A549 (cell line): ENCODE measurements around the gene LBP. TPM values are rescaled to one million over a fixed set of nuclear protein-coding genes. Genes with fewer than 3 reads are reported as not detected.

Source experiments
- ATAC-seq, 2 experiments: fragments of 200-7000 bp in 1 of 2; fragments of >200 bp in 1 of 2; cut with Nextera tagmentation in 1 of 2; cut with Tn5 transposase in 1 of 2; 3 replicates each; pipeline versions ENCODE4 v1.8.0 to v1.9.1; 2018 to 2020; ENCODE audit warnings: mild to moderate bottlenecking in 1 of 2, moderate library complexity in 1 of 2
- CTCF ChIA-PET: fragments of 300-600 bp; sonication (Branson Sonifier 250); formaldehyde crosslinking; extraction: SDS; loops from one replicate; lab custom pipeline; 2021; ENCODE audit warnings: antibody characterized with exemption, inconsistent platforms; lab: Yijun Ruan, JAX
- POLR2A ChIA-PET: fragments of 350-600 bp; formaldehyde crosslinking; extraction: SDS; loops from one replicate; lab custom pipeline; 2021; ENCODE audit warnings: antibody characterized with exemption, inconsistent platforms; lab: Yijun Ruan, JAX
- DNase-seq, 2 experiments: peaks; one replicate each; pipeline versions ENCODE4 v3.0.0 to v3.0.0-alpha.2; 2011 to 2016; ENCODE audit warnings: low read depth in 1 of 2, low spot score in 1 of 2
- FAIRE-seq: peaks from 2 replicates; lab custom pipeline; 2011; peaks lifted over from hg19 to GRCh38; lab: Jason Lieb, UNC
- H3K27ac ChIP-seq, 2 experiments: fragments of >200 bp; sonication (Bioruptor Twin); formaldehyde crosslinking; 3 replicates each; pipeline ENCODE4 v1.5.1; 2016 to 2017
- H3K4me1 ChIP-seq: fragments of >200 bp; sonication (Bioruptor Twin); formaldehyde crosslinking; 3 replicates; pipeline ENCODE4 v1.6.1; 2016
- H3K4me2 ChIP-seq: fragments of >200 bp; sonication (Bioruptor Twin); formaldehyde crosslinking; 3 replicates; pipeline ENCODE4 v1.6.1; 2016
- H3K4me3 ChIP-seq: fragments of >200 bp; sonication (Bioruptor Twin); formaldehyde crosslinking; 3 replicates; pipeline ENCODE4 v1.5.1; 2016
- H3K9me3 ChIP-seq: fragments of >200 bp; sonication (Bioruptor Twin); formaldehyde crosslinking; 3 replicates; pipeline ENCODE4 v1.6.1; 2016
- BHLHE40 ChIP-seq: IDR thresholded peaks from 2 replicates; pipeline ENCODE4 v1.6.1; 2012; ENCODE audit warnings: low read depth, low read length, inconsistent platforms
- CBX8 ChIP-seq: fragments of 200-600 bp; sonication (generic); IDR thresholded peaks from 2 replicates; pipeline ENCODE4 v1.6.1; 2016
- CEBPB ChIP-seq, 2 experiments: fragments of >200 bp in 1 of 2; sonication (Bioruptor Twin) in 1 of 2; formaldehyde crosslinking in 1 of 2; IDR thresholded peaks; 2 replicates each; pipeline ENCODE4 v1.6.1; 2012 to 2016
- EHF ChIP-seq: fragments of 250-450 bp; sonication (Bioruptor Pico); IDR thresholded peaks from 2 replicates; pipeline ENCODE4 v1.5.0; 2020; ENCODE audit warnings: mild to moderate bottlenecking
- EHMT2 ChIP-seq: fragments of 200-600 bp; sonication (generic); IDR thresholded peaks from 2 replicates; pipeline ENCODE4 v1.6.1; 2016; ENCODE audit warnings: antibody characterized with exemption, low read depth, mild to moderate bottlenecking, moderate library complexity
- ELK1 ChIP-seq: fragments of 150-350 bp; IDR thresholded peaks from 2 replicates; pipeline ENCODE4 v1.6.1; 2014; ENCODE audit warnings: low read depth, mild to moderate bottlenecking, low read length
- ESRRA ChIP-seq: fragments of 150-350 bp; IDR thresholded peaks from 2 replicates; pipeline ENCODE4 v1.6.1; 2014; ENCODE audit warnings: mild to moderate bottlenecking, low read length, borderline replicate concordance
- FOXS1 ChIP-seq: fragments of 250-450 bp; sonication (Bioruptor Pico); IDR thresholded peaks from 2 replicates; pipeline ENCODE4 v1.5.0; 2020; ENCODE audit warnings: mild to moderate bottlenecking, moderate library complexity
- HES2 ChIP-seq: fragments of >200 bp; sonication (Bioruptor Twin); formaldehyde crosslinking; IDR thresholded peaks from 2 replicates; pipeline ENCODE4 v1.6.1; 2016
- HEYL ChIP-seq: fragments of 250-450 bp; sonication (Bioruptor Pico); IDR thresholded peaks from 2 replicates; pipeline ENCODE4 v1.8.0; 2021; ENCODE audit warnings: mild to moderate bottlenecking, moderate library complexity
- HMGXB4 ChIP-seq: fragments of 250-450 bp; sonication (Bioruptor Pico); IDR thresholded peaks from 2 replicates; pipeline ENCODE4 v1.5.0; 2021; ENCODE audit warnings: mild to moderate bottlenecking, moderate library complexity, borderline replicate concordance
- MAZ ChIP-seq: fragments of 150-350 bp; IDR thresholded peaks from 2 replicates; pipeline ENCODE4 v1.6.1; 2014; ENCODE audit warnings: antibody characterized with exemption, low read depth, low read length, borderline replicate concordance
- NPAS2 ChIP-seq: fragments of 250-450 bp; sonication (Bioruptor Pico); IDR thresholded peaks from 2 replicates; pipeline ENCODE4 v1.8.0; 2022; ENCODE audit warnings: mild to moderate bottlenecking, moderate library complexity, borderline replicate concordance
- NR3C1 ChIP-seq: fragments of >200 bp; sonication (Bioruptor Twin); formaldehyde crosslinking; IDR thresholded peaks from 3 replicates; pipeline ENCODE4 v1.6.1; 2017
- PBX3 ChIP-seq: IDR thresholded peaks from 2 replicates; pipeline ENCODE4 v1.6.1; 2012
- RAD21 ChIP-seq, 2 experiments: fragments of >200 bp in 1 of 2; sonication (Bioruptor Twin) in 1 of 2; formaldehyde crosslinking in 1 of 2; IDR thresholded peaks in 1 of 2; conservative IDR thresholded peaks in 1 of 2; 2 replicates in 1 of 2; 3 replicates in 1 of 2; pipeline ENCODE4 v1.6.1; 2012 to 2018; ENCODE audit warnings: inconsistent platforms in 1 of 2
- RFX5 ChIP-seq: fragments of 450-650 bp; IDR thresholded peaks from 2 replicates; pipeline ENCODE4 v1.7.1; 2014; ENCODE audit warnings: antibody characterized with exemption, mild to moderate bottlenecking, moderate library complexity
- SREBF2 ChIP-seq: fragments of 450-650 bp; IDR thresholded peaks from 2 replicates; pipeline ENCODE4 v1.6.1; 2014; ENCODE audit warnings: mild to moderate bottlenecking, moderate library complexity
- TP53 ChIP-seq: fragments of 250-450 bp; sonication (Bioruptor Pico); IDR thresholded peaks from 2 replicates; pipeline ENCODE4 v1.5.0; 2021; ENCODE audit warnings: mild to moderate bottlenecking, moderate library complexity
- USF2 ChIP-seq: fragments of 450-650 bp; IDR thresholded peaks from 2 replicates; pipeline ENCODE4 v1.6.1; 2014; ENCODE audit warnings: antibody characterized with exemption
- ZFP36 ChIP-seq: fragments of 450-650 bp; IDR thresholded peaks from 2 replicates; pipeline ENCODE4 v1.6.1; 2014; ENCODE audit warnings: borderline replicate concordance; ENCODE audit not compliant: partially characterized antibody
- ZSCAN20 ChIP-seq: fragments of 250-450 bp; sonication (Bioruptor Pico); IDR thresholded peaks from 2 replicates; pipeline ENCODE4 v1.8.0; 2022; ENCODE audit warnings: mild to moderate bottlenecking, moderate library complexity
- WGBS: methylation state at CpG from one replicate; pipeline ENCODE4 v1.1.6; 2017; ENCODE audit errors: missing lambda C conversion rate; 5-methylcytosine and 5-hydroxymethylcytosine counted together
- polyA plus RNA-seq, 4 experiments: library from polyadenylated mRNA; depleted of rRNA in 3 of 4; stranded (reverse); fragments of >200 nt; fragmentation: RNase III in 1 of 4; extraction: RNeasy Plus Mini Kit Qiagen cat#74134 plus additional on column Dnase treatment in 1 of 4; gene quantifications; 2 replicates in 3 of 4; 3 replicates in 1 of 4; pipeline ENCODE4 v1.2.3, GENCODE V29; 2011 to 2017
- TF ChIP-seq, protein P1 (sequence below): fragments of >200 bp; sonication (Bioruptor Twin); formaldehyde crosslinking; IDR thresholded peaks from 3 replicates; pipeline ENCODE4 v1.5.1; 2016

Gene LBP
- polyA plus RNA-seq, 2 of the 4 experiments (the other 2 are of a cell fraction) = 1.3 to 2.2 TPM

DNA sequence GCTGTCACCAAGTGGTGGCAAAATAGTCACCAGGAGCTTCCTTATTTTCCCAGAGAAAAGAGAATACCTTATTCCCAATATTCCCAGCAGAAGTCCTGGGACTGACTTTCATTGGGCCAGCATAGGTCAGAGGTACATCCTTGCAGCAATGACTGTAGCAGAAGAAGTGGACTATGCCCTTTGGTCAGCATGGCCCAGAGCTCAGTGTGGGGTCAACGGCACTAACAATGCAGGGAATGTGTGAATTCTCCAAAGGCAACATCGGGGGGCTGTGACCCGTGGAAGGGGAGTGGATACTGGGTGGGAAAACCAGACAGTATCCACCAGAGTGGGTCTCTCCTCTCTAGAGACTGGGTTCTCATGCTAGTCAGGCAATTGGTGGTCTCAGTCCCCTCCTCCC is 15.6 kb upstream of the LBP start:
- TF ChIP-seq, protein P1, sequence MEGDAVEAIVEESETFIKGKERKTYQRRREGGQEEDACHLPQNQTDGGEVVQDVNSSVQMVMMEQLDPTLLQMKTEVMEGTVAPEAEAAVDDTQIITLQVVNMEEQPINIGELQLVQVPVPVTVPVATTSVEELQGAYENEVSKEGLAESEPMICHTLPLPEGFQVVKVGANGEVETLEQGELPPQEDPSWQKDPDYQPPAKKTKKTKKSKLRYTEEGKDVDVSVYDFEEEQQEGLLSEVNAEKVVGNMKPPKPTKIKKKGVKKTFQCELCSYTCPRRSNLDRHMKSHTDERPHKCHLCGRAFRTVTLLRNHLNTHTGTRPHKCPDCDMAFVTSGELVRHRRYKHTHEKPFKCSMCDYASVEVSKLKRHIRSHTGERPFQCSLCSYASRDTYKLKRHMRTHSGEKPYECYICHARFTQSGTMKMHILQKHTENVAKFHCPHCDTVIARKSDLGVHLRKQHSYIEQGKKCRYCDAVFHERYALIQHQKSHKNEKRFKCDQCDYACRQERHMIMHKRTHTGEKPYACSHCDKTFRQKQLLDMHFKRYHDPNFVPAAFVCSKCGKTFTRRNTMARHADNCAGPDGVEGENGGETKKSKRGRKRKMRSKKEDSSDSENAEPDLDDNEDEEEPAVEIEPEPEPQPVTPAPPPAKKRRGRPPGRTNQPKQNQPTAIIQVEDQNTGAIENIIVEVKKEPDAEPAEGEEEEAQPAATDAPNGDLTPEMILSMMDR = no peak
- TF ChIP-seq TP53 (no peak), NR3C1 (no peak), CEBPB (IDR thresholded peaks at IDR 0.05) (no peak), RFX5 (no peak), ZSCAN20 (no peak)
- CTCF ChIA-PET = interaction anchor here (0.7 to 2.1 kb wide), 5 partner anchors 9 to 108 kb away, joined by 3 to 5 read pairs (median 3); no protein-coding TSS in a partner anchor
- H3K4me2 ChIP-seq = no peak overlapping the region
- FAIRE-seq = no peak
- no peaks in the 10 kb centered on the region for H3K4me1 ChIP-seq
- DNase-seq = no peak
- WGBS = 41% methylated on average over 3 of the region's 3 CpGs
- no peaks in the 10 kb centered on the region for H3K9me3 ChIP-seq
- no peak overlapping the region for H3K4me3 ChIP-seq
- H3K27ac ChIP-seq = no peak overlapping the region
- ATAC-seq = no peak
- POLR2A ChIA-PET = no interaction called here

DNA sequence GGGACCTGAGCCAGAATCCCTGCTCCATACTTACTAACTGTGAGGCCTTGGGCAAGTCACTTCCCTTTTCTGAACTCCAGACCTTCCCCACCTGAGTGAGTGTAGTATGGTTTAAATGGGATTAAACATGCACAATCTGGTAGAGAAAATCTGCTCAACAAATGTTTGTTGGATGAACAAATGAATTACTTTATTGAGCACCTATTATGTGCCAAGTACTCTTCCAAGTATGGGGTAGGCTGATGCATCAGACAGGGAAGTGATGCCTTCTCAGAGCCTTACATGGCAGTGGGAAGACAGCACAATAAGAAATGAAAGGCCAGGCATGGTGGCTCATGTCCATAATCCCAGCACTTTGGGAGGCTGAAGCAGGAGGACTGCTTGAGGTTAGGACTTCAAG is 15.0 kb upstream of the LBP start:
- ATAC-seq (no peak), DNase-seq (no peak), FAIRE-seq (no peak)
- H3K4me1 ChIP-seq = no peaks in the 10 kb centered on the region
- no peak overlapping the region for H3K27ac ChIP-seq
- no peak overlapping the region for H3K4me3 ChIP-seq
- ChIA-PET CTCF (interaction anchor here (2.1 kb wide), 1 partner anchor 108 kb away, joined by 5 read pairs; no protein-coding TSS in a partner anchor), POLR2A (no interaction called here)
- no peaks in the 10 kb centered on the region for H3K9me3 ChIP-seq
- no peak overlapping the region for H3K4me2 ChIP-seq
- TF ChIP-seq NPAS2 (CRISPR knock-in tag) = no peak
- no peak for TF ChIP-seq PBX3
- no peak for TF ChIP-seq HES2
- no peak for TF ChIP-seq FOXS1
- TF ChIP-seq ELK1 = no peak
- TF ChIP-seq SREBF2 = no peak
- no peak for TF ChIP-seq ESRRA
- no peak for TF ChIP-seq MAZ
- TF ChIP-seq EHF = no peak
- no peak for TF ChIP-seq USF2
- no peak for TF ChIP-seq CBX8
- TF ChIP-seq BHLHE40 = no peak
- no peak for TF ChIP-seq HEYL (CRISPR knock-in tag)
- TF ChIP-seq ZFP36 = no peak

DNA sequence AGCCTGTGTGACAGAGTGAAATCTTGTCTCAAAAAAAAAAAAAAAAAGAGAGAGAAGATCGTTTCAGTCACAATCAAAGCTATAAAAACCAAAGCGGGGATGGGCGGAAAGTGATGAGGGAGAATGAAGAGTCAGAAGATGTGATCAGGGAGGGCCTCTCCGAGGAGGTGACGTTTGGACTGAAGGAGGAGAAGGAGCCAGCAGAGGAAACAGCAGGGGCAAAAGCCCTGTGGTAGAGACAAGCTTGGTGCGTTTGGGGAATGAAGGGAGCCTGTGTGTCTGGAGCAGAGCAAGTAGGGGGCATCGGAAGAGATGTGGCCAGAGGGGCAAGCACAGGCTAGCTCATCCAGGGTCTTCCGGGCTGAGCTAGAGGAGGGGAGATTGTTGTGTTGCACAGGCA is 14.5 kb upstream of the LBP start:
- WGBS = 39% methylated on average over 8 of the region's 8 CpGs
- Histone ChIP-seq H3K4me2 (no peak overlapping the region), H3K4me3 (no peak overlapping the region), H3K27ac (no peak overlapping the region), H3K9me3 (no peaks in the 10 kb centered on the region)
- FAIRE-seq = no peak
- no peak for ATAC-seq
- CTCF ChIA-PET = interaction anchor here (0.8 to 2.1 kb wide), 3 partner anchors 29 to 109 kb away, joined by 3 to 5 read pairs (median 4); partner anchors contain the start of gene BPI
- TF ChIP-seq HMGXB4 (CRISPR knock-in tag) = no peak
- no peak for TF ChIP-seq EHMT2
- peak; percentile 25 for TF ChIP-seq ZFP36
- no peak for TF ChIP-seq RAD21 (conservative IDR thresholded peaks at IDR 0.05 in 1 of 2, IDR thresholded peaks at IDR 0.05 in 1 of 2)
- TF ChIP-seq, all 56 proteins: peak for 1
- no peak for DNase-seq
- POLR2A ChIA-PET = no interaction called here
- H3K4me1 ChIP-seq = no peaks in the 10 kb centered on the region
